ENCODE results near the gene RRP1B.

GRCh38 chr21:43735236-43736091, 76.1 kb downstream of the RRP1B start:
- TF ChIP-seq ZBTB8A (IDR thresholded peaks at IDR 0.05; ENCODE audit: partially characterized antibody) (no peak), CTCF (IDR thresholded peaks at IDR 0.05 in 2 of 3, conservative IDR thresholded peaks at IDR 0.05 in 1 of 3; ENCODE audit: insufficient read depth in 2 of 3, low read depth in 1 of 3, low read length in 3 of 3) (no peak), STAG1 (CRISPR knock-in tag; IDR thresholded peaks at IDR 0.05; ENCODE audit: borderline replicate concordance) (no peak)
- TF ChIP-seq, protein P1, sequence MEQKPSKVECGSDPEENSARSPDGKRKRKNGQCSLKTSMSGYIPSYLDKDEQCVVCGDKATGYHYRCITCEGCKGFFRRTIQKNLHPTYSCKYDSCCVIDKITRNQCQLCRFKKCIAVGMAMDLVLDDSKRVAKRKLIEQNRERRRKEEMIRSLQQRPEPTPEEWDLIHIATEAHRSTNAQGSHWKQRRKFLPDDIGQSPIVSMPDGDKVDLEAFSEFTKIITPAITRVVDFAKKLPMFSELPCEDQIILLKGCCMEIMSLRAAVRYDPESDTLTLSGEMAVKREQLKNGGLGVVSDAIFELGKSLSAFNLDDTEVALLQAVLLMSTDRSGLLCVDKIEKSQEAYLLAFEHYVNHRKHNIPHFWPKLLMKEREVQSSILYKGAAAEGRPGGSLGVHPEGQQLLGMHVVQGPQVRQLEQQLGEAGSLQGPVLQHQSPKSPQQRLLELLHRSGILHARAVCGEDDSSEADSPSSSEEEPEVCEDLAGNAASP (IDR thresholded peaks at IDR 0.05): no peak

All from K562 (cell line).